ENCODE data around the gene EIF2D. TPM values are rescaled to one million over a fixed set of nuclear protein-coding genes. Genes with fewer than 3 reads are reported as not detected.
"Not testable (repeated sequence)": the region's sequence is repeated elsewhere in the genome, so short reads cannot be mapped to it uniquely, and the experiment has no call there.

Gene EIF2D
- total and polyA plus RNA-seq, 7 experiments from 2014 or later, result 33.5 to 73.0 (median 53.4) TPM

GRCh38 chr1:206651014-206651413 lies 38.7 kb upstream of the EIF2D start:
- Histone ChIP-seq H3K27me3 (ENCODE audit: control insufficient read depth in 2 of 2, insufficient read depth in 2 of 2, low read length in 2 of 2) (no peaks in the 10 kb centered on the region), H3K27ac (ENCODE audit: low read depth, low read length) (no peak overlapping the region), H3K4me1 (ENCODE audit: control insufficient read depth in 2 of 2, insufficient read depth in 2 of 2, low read length in 2 of 2) (no peaks in the 10 kb centered on the region), H3K4me3 (ENCODE audit: low read length) (no peak overlapping the region), H3K36me3 (ENCODE audit: control insufficient read depth in 2 of 3, insufficient read depth in 3 of 3, low read length in 3 of 3) (no peaks in the 10 kb centered on the region), H3K9me3 (ENCODE audit: control insufficient read depth in 2 of 3, low read length in 3 of 3) (no peaks in the 10 kb centered on the region)
- intact Hi-C loops (cut with micrococcal nuclease), result no loop called here
- ChIA-PET POLR2A (no interaction called here), CTCF (no interaction called here)
- H3K27ac Mint-ChIP-seq, result no peak overlapping the region
- peaks cover 0 to 26% (median 0%) of the 10 kb centered on the region in 5 donors for H3K36me3 Mint-ChIP-seq
- ATAC-seq, result no peak
- DNase-seq, result no peak
- H3K27me3 Mint-ChIP-seq, result no peaks in the 10 kb centered on the region
- no peaks in the 10 kb centered on the region for H3K4me1 Mint-ChIP-seq
- no peaks in the 10 kb centered on the region for H3K9me3 Mint-ChIP-seq
- no peak overlapping the region for H3K4me3 Mint-ChIP-seq

DNA sequence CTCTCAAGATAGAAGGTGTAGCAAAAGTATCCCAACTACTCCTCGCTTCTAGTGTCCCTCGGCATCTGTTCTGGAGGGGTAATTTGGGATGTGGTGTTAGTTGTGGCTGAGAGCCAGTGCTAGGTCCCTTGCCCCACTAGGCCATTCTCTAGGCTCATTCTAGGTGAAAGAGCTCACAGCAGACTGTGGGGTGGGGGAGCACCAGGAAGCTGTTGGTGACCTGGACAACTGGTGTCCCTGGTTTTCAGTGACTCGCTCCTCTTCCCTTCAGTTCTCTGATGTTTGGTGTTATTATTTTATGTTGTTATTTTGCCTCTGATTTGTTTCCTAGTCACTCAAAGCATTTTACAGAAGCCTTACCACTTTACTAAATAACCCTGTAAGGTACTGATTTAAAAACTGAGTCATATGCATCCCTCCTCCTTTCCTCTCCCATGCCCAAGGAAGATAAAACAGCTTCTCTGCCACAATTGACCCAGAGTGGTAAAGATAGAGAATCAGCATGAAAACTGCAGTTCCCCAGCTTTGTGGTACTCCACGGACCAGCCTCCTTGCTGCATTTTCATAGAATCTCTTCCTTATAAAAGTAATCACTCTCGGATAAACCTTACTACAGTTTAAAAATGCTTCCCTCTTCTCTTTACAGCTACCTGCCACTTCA lies 37.1 kb upstream of the EIF2D start:
- Histone ChIP-seq H3K36me3 (ENCODE audit: control insufficient read depth in 2 of 3, insufficient read depth in 3 of 3, low read length in 3 of 3) (no peaks in the 10 kb centered on the region), H3K4me1 (ENCODE audit: control insufficient read depth in 2 of 2, insufficient read depth in 2 of 2, low read length in 2 of 2) (no peaks in the 10 kb centered on the region), H3K27ac (ENCODE audit: low read depth, low read length) (no peak overlapping the region), H3K27me3 (ENCODE audit: control insufficient read depth in 2 of 2, insufficient read depth in 2 of 2, low read length in 2 of 2) (no peaks in the 10 kb centered on the region), H3K4me3 (ENCODE audit: low read length) (no peak overlapping the region), H3K9me3 (ENCODE audit: control insufficient read depth in 2 of 3, low read length in 3 of 3) (no peaks in the 10 kb centered on the region)
- intact Hi-C loops (cut with micrococcal nuclease), result no loop called here
- ChIA-PET CTCF (interaction anchor here (0.8 to 1.9 kb wide), 4 partner anchors 9 to 333 kb away, joined by 3 to 11 read pairs (median 4); no protein-coding TSS in a partner anchor), POLR2A (no interaction called here)
- Mint-ChIP-seq H3K4me1 (no peaks in the 10 kb centered on the region), H3K9me3 (no peaks in the 10 kb centered on the region), H3K4me3 (no peak overlapping the region), H3K36me3 (peaks cover 0 to 26% (median 0%) of the 10 kb centered on the region in 5 donors), H3K27me3 (no peaks in the 10 kb centered on the region), H3K27ac (no peak overlapping the region)
- ATAC-seq (no peak), DNase-seq (no peak)

GRCh38 chr1:206647224-206647623 lies 35.0 kb upstream of the EIF2D start:
- Histone ChIP-seq H3K27me3 (ENCODE audit: control insufficient read depth in 2 of 2, insufficient read depth in 2 of 2, low read length in 2 of 2) (no peaks in the 10 kb centered on the region), H3K27ac (ENCODE audit: low read depth, low read length) (no peak overlapping the region), H3K4me3 (ENCODE audit: low read length) (no peak overlapping the region), H3K4me1 (ENCODE audit: control insufficient read depth in 2 of 2, insufficient read depth in 2 of 2, low read length in 2 of 2) (no peaks in the 10 kb centered on the region), H3K9me3 (ENCODE audit: control insufficient read depth in 2 of 3, low read length in 3 of 3) (no peaks in the 10 kb centered on the region), H3K36me3 (ENCODE audit: control insufficient read depth in 2 of 3, insufficient read depth in 3 of 3, low read length in 3 of 3) (no peaks in the 10 kb centered on the region)
- peaks cover 0 to 4% (median 0%) of the 10 kb centered on the region in 5 donors for H3K27me3 Mint-ChIP-seq
- no peaks in the 10 kb centered on the region for H3K9me3 Mint-ChIP-seq
- DNase-seq (no peak), ATAC-seq (no peak)
- POLR2A ChIA-PET, result no interaction called here
- H3K36me3 Mint-ChIP-seq, result peaks cover 0 to 26% (median 0%) of the 10 kb centered on the region in 5 donors
- no peaks in the 10 kb centered on the region for H3K4me1 Mint-ChIP-seq
- H3K27ac Mint-ChIP-seq, result no peak overlapping the region
- intact Hi-C loops (cut with micrococcal nuclease), result no loop called here
- CTCF ChIA-PET, result interaction anchor here (0.6 kb wide), 1 partner anchor 792 kb away, joined by 3 read pairs; no protein-coding TSS in a partner anchor
- H3K4me3 Mint-ChIP-seq, result no peak overlapping the region

GRCh38 chr1:206646504-206646903 lies 34.2 kb upstream of the EIF2D start:
- ChIA-PET POLR2A (no interaction called here), CTCF (interaction anchor here (0.6 kb wide), 1 partner anchor 203 kb away, joined by 3 read pairs; no protein-coding TSS in a partner anchor)

DNA sequence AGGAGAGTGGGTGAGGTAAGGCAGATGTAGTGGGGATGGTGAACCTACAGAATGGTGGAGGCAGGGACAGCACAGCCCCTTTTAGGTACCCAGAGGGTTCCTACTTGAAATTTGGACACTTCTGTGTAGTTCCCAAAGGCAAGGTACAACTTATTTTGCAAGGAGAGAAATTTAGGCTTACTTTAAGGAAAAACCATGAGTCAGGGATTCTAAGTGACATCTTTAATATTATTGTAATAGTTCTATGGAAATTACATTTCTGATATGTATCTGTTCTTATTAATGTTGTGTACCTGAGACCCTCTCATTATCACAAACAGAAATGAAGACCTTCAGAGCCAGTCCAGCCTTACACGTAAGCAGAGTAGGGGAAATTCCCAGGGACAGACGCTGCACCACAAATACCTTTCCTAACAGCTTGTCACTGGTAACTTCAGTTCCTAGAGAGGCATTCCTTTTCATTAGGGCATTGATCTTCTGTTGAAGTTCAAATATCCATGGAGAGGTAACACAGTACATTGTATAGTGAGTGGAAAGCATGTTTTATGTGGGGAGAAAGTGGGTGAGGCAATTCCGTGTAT lies 30.9 kb upstream of the EIF2D start:
- intact Hi-C loops (cut with micrococcal nuclease), result no loop called here
- peaks cover 0 to 4% (median 0%) of the 10 kb centered on the region in 5 donors for H3K27me3 Mint-ChIP-seq
- Histone ChIP-seq H3K27ac (ENCODE audit: low read depth, low read length) (no peak overlapping the region), H3K4me1 (ENCODE audit: control insufficient read depth in 2 of 2, insufficient read depth in 2 of 2, low read length in 2 of 2) (no peaks in the 10 kb centered on the region), H3K36me3 (ENCODE audit: control insufficient read depth in 2 of 3, insufficient read depth in 3 of 3, low read length in 3 of 3) (no peaks in the 10 kb centered on the region), H3K27me3 (ENCODE audit: control insufficient read depth in 2 of 2, insufficient read depth in 2 of 2, low read length in 2 of 2) (no peaks in the 10 kb centered on the region), H3K4me3 (ENCODE audit: low read length) (no peak overlapping the region), H3K9me3 (ENCODE audit: control insufficient read depth in 2 of 3, low read length in 3 of 3) (no peaks in the 10 kb centered on the region)
- CTCF ChIA-PET, result interaction anchor here (1.6 kb wide), 1 partner anchor 20 kb away, joined by 4 read pairs; no protein-coding TSS in a partner anchor
- POLR2A ChIA-PET, result no interaction called here
- no peak overlapping the region for H3K4me3 Mint-ChIP-seq
- DNase-seq (no peak), ATAC-seq (no peak)
- H3K36me3 Mint-ChIP-seq, result peaks cover 0 to 13% (median 0%) of the 10 kb centered on the region in 5 donors
- H3K9me3 Mint-ChIP-seq, result no peaks in the 10 kb centered on the region
- H3K27ac Mint-ChIP-seq, result no peak overlapping the region
- H3K4me1 Mint-ChIP-seq, result no peaks in the 10 kb centered on the region

More at GRCh38 chr1:206646504-206646903, 34.2 kb upstream of the EIF2D start:
- intact Hi-C loops (cut with micrococcal nuclease), result no loop called here
- no peak overlapping the region for H3K4me3 ChIP-seq (ENCODE audit: low read length)
- no peaks in the 10 kb centered on the region for H3K4me1 ChIP-seq (ENCODE audit: control insufficient read depth in 2 of 2, insufficient read depth in 2 of 2, low read length in 2 of 2)
- Mint-ChIP-seq H3K9me3 (no peaks in the 10 kb centered on the region), H3K27ac (no peak overlapping the region), H3K4me3 (no peak overlapping the region), H3K4me1 (no peaks in the 10 kb centered on the region), H3K36me3 (peaks cover 0 to 22% (median 0%) of the 10 kb centered on the region in 5 donors), H3K27me3 (peaks cover 0 to 4% (median 0%) of the 10 kb centered on the region in 5 donors)
- no peaks in the 10 kb centered on the region for H3K9me3 ChIP-seq (ENCODE audit: control insufficient read depth in 2 of 3, low read length in 3 of 3)
- no peak for DNase-seq
- H3K36me3 ChIP-seq (ENCODE audit: control insufficient read depth in 2 of 3, insufficient read depth in 3 of 3, low read length in 3 of 3), result no peaks in the 10 kb centered on the region
- ATAC-seq, result no peak
- no peaks in the 10 kb centered on the region for H3K27me3 ChIP-seq (ENCODE audit: control insufficient read depth in 2 of 2, insufficient read depth in 2 of 2, low read length in 2 of 2)
- no peak overlapping the region for H3K27ac ChIP-seq (ENCODE audit: low read depth, low read length)

DNA sequence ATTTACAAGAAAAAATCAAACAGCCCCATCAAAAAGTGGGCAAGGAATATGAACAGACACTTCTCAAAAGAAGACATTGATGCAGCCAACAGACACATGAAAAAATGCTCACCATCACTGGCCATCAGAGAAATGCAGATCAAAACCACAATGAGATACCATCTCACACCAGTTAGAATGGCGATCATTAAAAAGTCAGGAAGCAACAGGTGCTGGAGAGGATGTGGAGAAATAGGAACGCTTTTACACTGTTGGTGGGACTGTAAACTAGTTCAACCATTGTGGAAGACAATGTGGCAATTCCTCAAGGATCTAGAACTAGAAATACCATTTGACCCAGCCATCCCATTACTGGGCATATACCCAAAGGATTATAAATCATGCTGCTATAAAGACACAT lies 29.8 kb upstream of the EIF2D start:
- CTCF ChIA-PET, result interaction anchor here (0.9 kb wide), 1 partner anchor 9 kb away, joined by 4 read pairs; no protein-coding TSS in a partner anchor
- H3K27ac ChIP-seq (ENCODE audit: low read depth, low read length); H3K36me3 Mint-ChIP-seq; DNase-seq; H3K4me1 ChIP-seq (ENCODE audit: control insufficient read depth in 2 of 2, insufficient read depth in 2 of 2, low read length in 2 of 2); H3K4me3 ChIP-seq (ENCODE audit: low read length); H3K4me3 Mint-ChIP-seq; ATAC-seq; H3K27me3 ChIP-seq (ENCODE audit: control insufficient read depth in 2 of 2, insufficient read depth in 2 of 2, low read length in 2 of 2); intact Hi-C loops (cut with micrococcal nuclease); H3K36me3 ChIP-seq (ENCODE audit: control insufficient read depth in 2 of 3, insufficient read depth in 3 of 3, low read length in 3 of 3); H3K9me3 ChIP-seq (ENCODE audit: control insufficient read depth in 2 of 3, low read length in 3 of 3); H3K27me3 Mint-ChIP-seq; H3K27ac Mint-ChIP-seq; POLR2A ChIA-PET; H3K4me1 Mint-ChIP-seq; H3K9me3 Mint-ChIP-seq: not testable (repeated sequence)
